Karpas-422 (cell line): ENCODE results near the gene TENM4. TPM values are rescaled to one million over a fixed set of nuclear protein-coding genes. Genes with fewer than 3 reads are reported as not detected.
"Not testable (repeated sequence)": the region's sequence is repeated elsewhere in the genome, so short reads cannot be mapped to it uniquely, and the experiment has no call there.

Experiments
- DNase-seq: peaks from one replicate; pipeline ENCODE4 v3.0.0-alpha.2; 2015
- H2AFZ ChIP-seq: fragments of 200-600 bp; sonication (generic); 2 replicates; pipeline ENCODE4 v1.6.1; 2014; ENCODE audit warnings: antibody characterized with exemption, low read length, mixed read lengths
- H3K27ac ChIP-seq: fragments of 200-600 bp; sonication (generic); 2 replicates; pipeline ENCODE4 v1.5.1; 2014; ENCODE audit warnings: mild to moderate bottlenecking, low read length, moderate library complexity
- H3K27me3 ChIP-seq: fragments of 200-600 bp; sonication (generic); 2 replicates; pipeline ENCODE4 v1.6.1; 2014; ENCODE audit warnings: low read length, mixed read lengths
- H3K36me3 ChIP-seq: fragments of 200-600 bp; sonication (generic); 2 replicates; pipeline ENCODE4 v1.6.1; 2014; ENCODE audit warnings: low read length, mixed read lengths; ENCODE audit not compliant: insufficient read depth
- H3K4me1 ChIP-seq: fragments of 200-600 bp; sonication (generic); 2 replicates; pipeline ENCODE4 v1.6.1; 2014; ENCODE audit warnings: mild to moderate bottlenecking, low read length, mixed read lengths
- H3K4me2 ChIP-seq: fragments of 200-600 bp; sonication (generic); 2 replicates; pipeline ENCODE4 v1.6.1; 2014; ENCODE audit warnings: low read length, low read depth, mild to moderate bottlenecking; ENCODE audit not compliant: poor library complexity, severe bottlenecking
- H3K4me3 ChIP-seq: fragments of 200-600 bp; sonication (generic); 2 replicates; pipeline ENCODE4 v1.5.1; 2014; ENCODE audit warnings: mild to moderate bottlenecking, antibody characterized with exemption, low read length, mixed read lengths
- H3K79me2 ChIP-seq: fragments of 200-600 bp; sonication (generic); 2 replicates; pipeline ENCODE4 v1.6.1; 2014; ENCODE audit warnings: mild to moderate bottlenecking, low read length, mixed read lengths
- H3K9ac ChIP-seq: fragments of 200-600 bp; sonication (generic); 2 replicates; pipeline ENCODE4 v1.6.0; 2014; ENCODE audit warnings: low read length
- H3K9me2 ChIP-seq: fragments of 200-600 bp; sonication (generic), shearing (Covaris generic); replicated peaks from 2 replicates; pipeline ENCODE4 v1.6.0; 2014; ENCODE audit warnings: mild to moderate bottlenecking, low read length, moderate library complexity; ENCODE audit not compliant: insufficient read depth
- H3K9me3 ChIP-seq: fragments of 300-700, 200-600 bp; sonication (generic); 2 replicates; pipeline ENCODE4 v1.6.1; 2014; ENCODE audit warnings: low read length, mixed read lengths
- H4K20me1 ChIP-seq: fragments of 200-600 bp; sonication (generic); 2 replicates; pipeline ENCODE4 v1.6.1; 2014; ENCODE audit warnings: mild to moderate bottlenecking, antibody characterized with exemption, low read length, low read depth; ENCODE audit not compliant: insufficient read depth
- total RNA-seq: library from RNA; depleted of rRNA; stranded (reverse); fragments of >200 nt; shearing (Covaris generic); gene quantifications from 2 replicates; pipeline ENCODE4 v1.2.3, GENCODE V29; 2014; ENCODE audit warnings: low replicate concordance

Gene TENM4
- total RNA-seq, 1 experiment from 2014 or later, result not detected

DNA sequence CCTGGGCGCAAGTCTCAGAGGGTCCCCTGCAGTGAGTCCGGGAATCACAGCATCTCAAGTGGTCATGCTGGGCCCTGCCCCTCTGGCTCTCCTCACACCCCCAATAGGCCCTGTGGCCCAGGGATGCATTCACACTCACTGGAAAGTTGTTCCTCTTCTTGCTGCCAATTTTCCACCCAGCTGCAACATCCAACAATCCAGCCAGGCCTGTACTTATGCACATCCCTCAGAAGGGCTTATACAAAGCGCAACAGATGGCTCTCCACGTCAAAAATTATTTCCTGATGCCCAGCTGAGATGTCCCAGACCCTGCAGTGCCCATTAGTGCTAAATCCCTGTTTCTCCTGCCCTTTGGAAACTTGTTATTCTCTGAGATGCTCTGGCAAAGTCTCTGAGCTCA, 458.4 kb downstream of the TENM4 start:
- Histone ChIP-seq H4K20me1 (no peaks in the 10 kb centered on the region), H3K4me1 (no peaks in the 10 kb centered on the region), H3K79me2 (no peaks in the 10 kb centered on the region), H3K36me3 (no peaks in the 10 kb centered on the region), H3K9me2 (no peaks in the 10 kb centered on the region), H3K27ac (no peak overlapping the region), H3K27me3 (no peaks in the 10 kb centered on the region), H3K9me3 (no peaks in the 10 kb centered on the region), H3K9ac (no peak overlapping the region), H3K4me3 (no peak overlapping the region), H2AFZ (no peak overlapping the region), H3K4me2 (no peak overlapping the region)
- DNase-seq, result no peak

DNA sequence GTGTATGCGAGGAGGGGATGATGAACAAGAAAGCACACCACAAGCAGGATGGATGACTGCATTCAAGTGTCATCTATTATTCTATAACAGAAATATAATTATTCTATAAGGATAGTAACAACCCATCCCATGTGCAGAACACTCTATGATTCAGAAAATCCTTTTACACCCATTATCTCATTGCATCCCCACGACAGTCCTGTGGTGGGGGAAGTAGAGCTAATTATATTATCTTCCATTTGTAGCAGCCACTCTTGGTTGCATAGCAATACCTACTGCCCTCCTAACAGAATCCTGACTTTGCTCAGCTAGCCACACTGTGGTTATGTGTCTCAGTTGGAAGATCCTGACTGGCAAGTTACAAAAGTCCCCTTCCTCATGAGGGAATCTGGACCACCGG, 459.7 kb downstream of the TENM4 start:
- no peak for DNase-seq
- H3K9ac ChIP-seq, result no peak overlapping the region
- H3K4me2 ChIP-seq, result no peak overlapping the region
- H3K36me3 ChIP-seq, result no peaks in the 10 kb centered on the region
- no peak overlapping the region for H3K27ac ChIP-seq
- no peaks in the 10 kb centered on the region for H3K4me1 ChIP-seq
- no peaks in the 10 kb centered on the region for H4K20me1 ChIP-seq
- no peak overlapping the region for H3K4me3 ChIP-seq
- H3K79me2 ChIP-seq, result no peaks in the 10 kb centered on the region
- H3K9me2 ChIP-seq, result no peaks in the 10 kb centered on the region
- H3K9me3 ChIP-seq, result no peaks in the 10 kb centered on the region
- no peak overlapping the region for H2AFZ ChIP-seq
- no peaks in the 10 kb centered on the region for H3K27me3 ChIP-seq

DNA sequence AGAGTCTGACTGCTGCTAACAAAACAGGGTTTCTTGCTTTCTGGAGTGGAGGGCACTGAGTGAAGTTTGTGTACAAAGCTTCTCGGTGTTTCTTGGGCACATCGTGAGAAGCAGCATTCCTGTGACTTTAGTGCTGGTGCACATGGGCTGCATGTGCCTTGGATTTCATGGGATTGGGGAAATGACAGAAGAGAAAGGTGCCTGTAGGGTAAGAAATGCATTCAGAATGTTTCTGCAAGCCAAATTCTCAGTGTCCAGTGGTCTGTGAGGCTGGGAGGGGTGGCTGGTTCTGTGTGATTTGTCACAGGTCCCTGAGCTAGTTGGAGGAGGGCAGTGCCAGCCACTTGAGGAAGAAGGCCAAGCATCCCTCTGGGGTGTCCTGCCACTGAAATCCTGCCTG, 462.0 kb downstream of the TENM4 start:
- Histone ChIP-seq H3K79me2 (no peaks in the 10 kb centered on the region), H4K20me1 (no peaks in the 10 kb centered on the region), H3K9ac (no peak overlapping the region), H3K9me3 (no peaks in the 10 kb centered on the region), H3K4me1 (no peaks in the 10 kb centered on the region), H2AFZ (no peak overlapping the region), H3K36me3 (no peaks in the 10 kb centered on the region), H3K9me2 (no peaks in the 10 kb centered on the region), H3K27ac (no peak overlapping the region), H3K4me2 (no peak overlapping the region), H3K4me3 (no peak overlapping the region), H3K27me3 (no peaks in the 10 kb centered on the region)
- DNase-seq, result no peak

DNA sequence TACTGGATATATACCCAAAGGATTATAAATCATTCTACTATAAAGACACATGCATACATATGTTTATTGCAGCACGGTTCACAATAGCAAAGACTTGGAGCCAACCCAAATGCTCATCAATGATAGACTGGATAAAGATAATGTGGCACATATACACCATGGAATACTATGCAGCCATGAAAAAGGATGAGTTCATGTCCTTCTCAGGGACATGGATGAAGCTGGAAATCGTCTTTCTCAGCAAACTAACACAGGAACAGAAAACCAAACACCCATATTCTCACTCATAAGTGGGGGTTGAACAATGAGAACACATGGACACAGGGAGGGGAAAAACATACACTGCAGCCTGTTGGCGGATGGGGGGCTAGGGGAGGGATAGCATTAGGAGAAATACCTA, 463.0 kb downstream of the TENM4 start:
- not testable (repeated sequence) for H3K9ac ChIP-seq, H4K20me1 ChIP-seq, H3K27me3 ChIP-seq, DNase-seq, H2AFZ ChIP-seq, H3K36me3 ChIP-seq, H3K4me3 ChIP-seq, H3K9me3 ChIP-seq, H3K4me1 ChIP-seq, H3K79me2 ChIP-seq, H3K27ac ChIP-seq, H3K4me2 ChIP-seq, H3K9me2 ChIP-seq

DNA sequence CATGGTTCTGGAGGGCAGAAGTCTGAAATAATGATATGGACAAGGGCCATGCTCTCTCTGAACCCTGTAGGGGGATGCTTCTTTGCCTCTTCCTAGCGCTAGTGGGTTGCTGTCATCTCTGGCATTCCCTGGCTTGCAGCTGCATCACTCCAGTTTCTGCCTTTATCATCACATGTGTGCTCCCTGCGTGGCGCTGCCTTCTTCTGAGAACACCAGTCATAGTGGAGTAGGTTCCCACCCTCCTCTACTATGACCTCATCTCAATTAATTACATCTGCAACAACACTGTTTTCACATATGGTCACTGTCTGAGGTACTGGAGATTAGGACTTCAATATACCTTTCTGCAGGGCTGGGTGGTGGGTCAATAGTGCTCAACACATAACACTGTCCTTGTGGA, 463.8 kb downstream of the TENM4 start:
- H3K27me3 ChIP-seq, result no peaks in the 10 kb centered on the region
- H3K27ac ChIP-seq, result no peak overlapping the region
- H3K4me1 ChIP-seq, result no peaks in the 10 kb centered on the region
- H3K79me2 ChIP-seq, result no peaks in the 10 kb centered on the region
- no peaks in the 10 kb centered on the region for H4K20me1 ChIP-seq
- no peak for DNase-seq
- H3K9ac ChIP-seq, result no peak overlapping the region
- H3K9me3 ChIP-seq, result no peaks in the 10 kb centered on the region
- H3K4me2 ChIP-seq, result no peak overlapping the region
- H3K9me2 ChIP-seq, result no peaks in the 10 kb centered on the region
- no peaks in the 10 kb centered on the region for H3K36me3 ChIP-seq
- H3K4me3 ChIP-seq, result no peak overlapping the region
- no peak overlapping the region for H2AFZ ChIP-seq

DNA sequence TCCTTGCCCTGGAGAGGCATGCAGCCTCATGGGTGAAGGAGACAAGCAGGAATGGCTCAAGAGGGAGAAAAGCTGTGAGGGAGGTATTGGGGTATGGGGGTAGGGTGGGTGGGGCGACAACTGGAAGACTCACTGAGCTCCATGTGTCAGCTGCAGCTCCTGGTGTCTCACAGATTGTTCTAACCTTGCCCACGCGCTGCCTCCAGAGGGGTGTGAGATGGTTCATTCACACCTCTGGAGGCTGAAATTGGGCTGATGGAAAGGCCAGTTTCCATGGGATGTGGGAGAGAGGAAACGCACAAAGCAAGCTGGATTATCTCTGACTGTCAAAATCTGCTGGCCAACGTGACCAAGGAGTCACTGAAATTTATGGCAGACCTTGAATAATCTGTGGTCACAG, 465.7 kb downstream of the TENM4 start:
- no peak for DNase-seq
- H3K9ac ChIP-seq, result no peak overlapping the region
- no peaks in the 10 kb centered on the region for H3K36me3 ChIP-seq
- no peaks in the 10 kb centered on the region for H3K9me3 ChIP-seq
- H3K4me2 ChIP-seq, result no peak overlapping the region
- H3K4me1 ChIP-seq, result no peaks in the 10 kb centered on the region
- no peaks in the 10 kb centered on the region for H4K20me1 ChIP-seq
- H3K9me2 ChIP-seq, result no peaks in the 10 kb centered on the region
- no peaks in the 10 kb centered on the region for H3K79me2 ChIP-seq
- H3K27me3 ChIP-seq, result no peaks in the 10 kb centered on the region
- H2AFZ ChIP-seq, result no peak overlapping the region
- no peak overlapping the region for H3K4me3 ChIP-seq
- no peak overlapping the region for H3K27ac ChIP-seq

DNA sequence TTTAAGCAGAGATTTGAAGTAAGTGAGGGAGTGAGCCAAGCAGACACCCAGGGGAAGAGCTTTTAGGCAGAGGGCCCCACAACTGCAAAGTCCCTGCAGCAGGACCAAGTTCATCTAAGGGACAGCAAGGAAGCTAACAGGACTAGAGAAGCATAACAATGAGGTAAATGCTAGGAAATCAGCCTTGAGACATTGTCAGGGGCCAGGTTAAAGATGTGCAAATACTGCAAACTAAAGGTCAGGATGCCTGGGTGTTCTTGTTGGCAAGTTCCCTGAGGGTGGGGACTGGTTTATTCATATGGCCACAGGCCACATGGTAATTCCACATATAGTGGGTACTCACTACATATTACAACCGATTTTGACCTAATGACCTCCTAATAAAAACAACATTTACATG, 467.0 kb downstream of the TENM4 start:
- Histone ChIP-seq H3K36me3 (no peaks in the 10 kb centered on the region), H4K20me1 (no peaks in the 10 kb centered on the region), H3K4me1 (no peaks in the 10 kb centered on the region), H3K4me3 (no peak overlapping the region), H3K9me3 (no peaks in the 10 kb centered on the region), H3K9ac (no peak overlapping the region), H3K9me2 (no peaks in the 10 kb centered on the region), H3K27me3 (no peaks in the 10 kb centered on the region), H3K27ac (no peak overlapping the region), H3K4me2 (no peak overlapping the region), H3K79me2 (no peaks in the 10 kb centered on the region), H2AFZ (no peak overlapping the region)
- no peak for DNase-seq

DNA sequence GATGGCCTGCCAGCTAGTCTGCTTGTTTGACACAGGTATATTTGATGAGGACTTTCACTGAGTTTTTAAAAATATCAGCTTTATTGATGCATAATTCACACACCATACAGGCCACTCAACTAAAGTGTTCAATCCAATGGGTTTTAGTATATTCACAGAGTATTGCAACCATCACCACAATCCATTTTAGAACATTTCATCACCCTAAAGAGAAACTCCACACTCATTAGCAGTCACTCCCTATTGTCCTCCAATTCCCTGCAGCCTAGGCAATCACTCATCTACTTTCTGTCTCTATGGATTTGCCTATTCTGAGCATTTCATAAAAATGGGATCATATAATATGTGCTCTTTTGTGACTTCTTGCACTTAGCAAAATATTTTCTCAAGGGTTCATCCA, 468.2 kb downstream of the TENM4 start:
- no peaks in the 10 kb centered on the region for H3K9me2 ChIP-seq
- H3K4me3 ChIP-seq, result no peak overlapping the region
- DNase-seq, result no peak
- no peaks in the 10 kb centered on the region for H3K27me3 ChIP-seq
- H3K36me3 ChIP-seq, result no peaks in the 10 kb centered on the region
- no peak overlapping the region for H3K27ac ChIP-seq
- no peak overlapping the region for H3K4me2 ChIP-seq
- H4K20me1 ChIP-seq, result no peaks in the 10 kb centered on the region
- no peak overlapping the region for H3K9ac ChIP-seq
- no peaks in the 10 kb centered on the region for H3K79me2 ChIP-seq
- no peak overlapping the region for H2AFZ ChIP-seq
- H3K4me1 ChIP-seq, result no peaks in the 10 kb centered on the region
- no peaks in the 10 kb centered on the region for H3K9me3 ChIP-seq

DNA sequence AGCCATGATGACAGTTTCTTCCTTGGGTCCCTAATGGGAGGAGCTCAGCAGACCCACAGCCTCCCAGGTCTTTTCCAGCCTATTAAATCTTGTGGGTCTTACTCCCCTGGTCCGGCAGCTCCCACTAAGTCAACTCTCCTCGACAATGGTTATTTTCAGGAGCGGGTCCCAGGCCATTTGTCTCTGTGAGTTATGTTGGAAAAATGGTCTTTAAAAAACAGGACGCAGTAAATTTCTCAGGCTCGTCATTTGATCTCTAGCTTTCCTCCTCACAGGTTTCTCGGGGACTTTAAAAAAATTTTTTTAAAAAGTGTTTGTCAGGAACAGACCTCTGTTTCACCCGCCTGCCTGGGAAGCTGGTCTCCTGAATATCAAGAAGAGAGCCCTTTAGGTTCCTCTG, 468.7 kb downstream of the TENM4 start:
- no peaks in the 10 kb centered on the region for H3K9me3 ChIP-seq
- H3K4me1 ChIP-seq, result no peaks in the 10 kb centered on the region

More for the DNA sequence above, 468.7 kb downstream of the TENM4 start:
- no peak for DNase-seq
- H3K36me3 ChIP-seq, result no peaks in the 10 kb centered on the region
- H3K27me3 ChIP-seq, result no peaks in the 10 kb centered on the region
- no peak overlapping the region for H3K9ac ChIP-seq
- H4K20me1 ChIP-seq, result no peaks in the 10 kb centered on the region
- H3K79me2 ChIP-seq, result no peaks in the 10 kb centered on the region
- no peaks in the 10 kb centered on the region for H3K9me2 ChIP-seq
- H2AFZ ChIP-seq, result no peak overlapping the region
- no peak overlapping the region for H3K27ac ChIP-seq
- H3K4me2 ChIP-seq, result no peak overlapping the region
- no peak overlapping the region for H3K4me3 ChIP-seq
